HG03025 (cell line): ENCODE results near the gene RTKN2.

Experiments used
- ATAC-seq: cut with Tn5 transposase; IDR thresholded peaks from one replicate; pipeline ENCODE4 v1.9.1; 2021; ENCODE audit warnings: mild to moderate bottlenecking, moderate library complexity; ENCODE audit not compliant: unreplicated experiment, low FRiP score

RTKN2 gene

DNA sequence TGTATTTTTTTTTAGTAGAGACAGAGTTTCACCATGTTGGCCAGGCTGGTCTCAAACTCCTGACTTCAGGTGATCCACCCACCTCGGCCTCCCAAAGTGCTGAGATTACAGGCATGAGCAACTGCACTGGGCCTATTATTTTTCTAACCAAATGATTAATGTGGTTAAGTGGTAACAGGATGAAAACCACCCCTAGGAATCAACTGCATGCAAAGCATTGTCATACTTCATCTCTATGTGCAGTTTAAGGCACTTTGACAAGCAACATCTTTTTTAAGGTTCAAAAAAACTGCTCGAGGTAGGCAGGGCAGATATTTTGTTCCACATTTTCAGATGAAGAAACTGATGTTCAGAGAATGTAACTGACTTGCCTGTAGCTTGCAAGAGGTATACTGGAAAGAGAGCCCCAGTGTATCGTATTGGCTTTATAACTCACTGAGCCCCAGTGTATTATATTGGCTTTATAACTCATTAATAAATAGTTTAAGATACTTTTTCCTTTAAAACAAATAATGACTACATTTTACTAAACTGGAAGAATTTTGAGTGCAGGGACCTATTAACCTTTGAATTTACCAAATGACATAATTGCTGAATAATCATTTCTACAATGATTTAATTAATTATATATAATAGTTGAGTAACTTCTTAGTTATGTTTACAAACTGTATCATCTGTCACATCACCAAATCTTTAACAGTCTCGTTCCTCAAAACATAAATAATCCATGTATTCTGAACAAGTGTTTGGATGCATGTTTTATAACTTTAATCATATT lies 38.1 kb downstream of the RTKN2 start:
- no peak for ATAC-seq

DNA sequence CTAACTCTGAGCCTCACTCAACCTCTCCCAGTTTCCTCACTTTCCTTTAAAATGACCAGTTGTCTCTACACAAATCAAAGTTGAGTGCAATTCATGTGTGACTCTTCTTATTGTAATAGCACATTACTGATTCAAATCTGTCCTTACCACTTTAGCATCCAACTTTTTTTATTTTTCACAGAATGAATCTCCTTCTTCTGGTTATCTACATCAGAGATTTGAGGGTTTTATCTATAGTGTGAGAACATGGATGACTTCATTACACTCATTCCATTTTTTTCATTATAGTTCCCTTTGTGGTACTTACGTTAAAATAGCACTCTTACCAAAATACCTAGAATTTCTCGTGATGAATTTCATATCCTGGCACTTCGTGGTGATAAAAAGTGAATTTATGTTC lies 43.3 kb downstream of the RTKN2 start:
- ATAC-seq: no peak

- ATAC-seq: no peak
These were observed 44.0 kb downstream of the RTKN2 start for GRCh38 chr10:62224606-62225005.

DNA sequence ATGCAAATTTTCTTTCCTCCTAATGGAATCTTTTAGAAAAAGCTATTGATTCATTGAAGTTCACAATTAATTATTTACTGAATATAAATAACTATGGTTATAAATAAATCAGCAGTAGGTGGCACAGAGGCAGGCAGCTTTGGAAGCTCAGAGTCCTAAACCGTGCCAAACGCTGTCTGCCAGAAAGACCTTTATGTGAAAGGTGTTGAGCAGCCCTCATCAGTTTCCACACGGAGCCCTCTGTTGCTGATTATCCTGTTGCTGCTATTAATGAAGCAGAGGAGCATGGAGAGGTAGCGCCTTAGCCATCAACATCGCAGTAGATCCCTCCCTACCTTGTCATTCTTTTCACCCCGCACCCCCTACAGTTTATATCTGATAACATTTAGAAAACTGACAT lies 51.0 kb downstream of the RTKN2 start:
- ATAC-seq: no peak

GRCh38 chr10:62214364-62214874 lies 54.2 kb downstream of the RTKN2 start:
- ATAC-seq: no peak

- ATAC-seq: no peak
These were observed 62.8 kb downstream of the RTKN2 start for GRCh38 chr10:62205750-62206399.

GRCh38 chr10:62199584-62199983 lies 69.1 kb downstream of the RTKN2 start:
- no peak for ATAC-seq

DNA sequence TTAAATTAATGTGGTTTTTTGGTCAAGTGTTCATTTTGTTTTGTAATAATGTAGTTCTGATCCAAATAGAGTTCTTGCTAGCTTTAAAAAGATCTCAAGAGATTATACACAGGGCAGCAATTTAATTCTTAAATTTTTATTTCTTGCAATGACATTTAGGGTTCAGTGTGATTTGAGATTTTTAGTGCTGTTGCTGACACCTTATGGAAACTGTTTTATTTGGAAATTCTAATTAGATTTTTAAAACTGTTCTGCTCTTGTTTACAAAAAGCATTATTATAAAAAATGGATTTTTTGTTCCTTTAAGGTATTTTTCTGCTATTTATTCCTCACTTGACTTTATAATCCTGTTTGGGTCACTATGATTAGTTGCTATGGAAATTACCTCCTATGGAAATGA lies 72.1 kb downstream of the RTKN2 start:
- ATAC-seq: no peak

- ATAC-seq: no peak
These were observed 73.0 kb downstream of the RTKN2 start for GRCh38 chr10:62195675-62195926.

DNA sequence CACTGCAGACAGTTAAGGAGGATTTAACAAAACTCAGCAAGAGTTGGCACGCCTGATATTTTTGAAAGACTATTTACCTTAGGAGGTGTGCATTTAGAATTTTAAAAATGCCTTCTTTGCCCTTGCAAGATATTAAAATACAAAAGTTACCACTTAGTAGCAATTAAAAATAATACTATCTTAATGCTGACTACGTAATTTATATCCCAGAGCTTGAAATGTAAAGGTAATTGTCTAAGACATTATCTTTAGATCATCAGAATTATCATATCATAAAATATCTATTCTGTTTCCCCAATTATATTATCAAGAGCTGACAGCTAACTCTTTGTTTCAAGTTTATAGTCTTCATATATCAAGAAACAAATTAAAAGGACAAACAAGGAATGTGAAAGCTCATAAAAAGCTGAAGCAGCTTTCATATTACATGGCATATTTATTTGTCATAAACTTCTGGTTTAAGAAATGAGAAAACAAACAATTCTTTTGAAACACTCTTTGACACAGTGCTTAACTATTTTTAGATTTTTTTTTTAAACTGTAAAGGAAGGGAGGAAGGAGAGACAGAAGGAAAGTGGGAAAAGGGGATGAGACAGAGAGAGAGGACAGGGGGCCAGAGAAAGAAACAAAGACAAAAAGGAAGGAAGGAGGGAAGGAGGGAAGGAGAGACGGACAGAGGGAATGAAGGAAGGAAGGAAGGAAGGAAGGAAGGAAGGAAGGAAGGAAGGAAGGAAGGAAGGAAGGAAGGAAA lies 73.5 kb downstream of the RTKN2 start:
- ATAC-seq: no peak

- no peak for ATAC-seq
These were observed 75.2 kb downstream of the RTKN2 start for GRCh38 chr10:62193479-62193878.

- no peak for ATAC-seq
These were observed 79.5 kb downstream of the RTKN2 start for GRCh38 chr10:62189131-62189530.

GRCh38 chr10:62188021-62188616 lies 80.5 kb downstream of the RTKN2 start:
- no peak for ATAC-seq

DNA sequence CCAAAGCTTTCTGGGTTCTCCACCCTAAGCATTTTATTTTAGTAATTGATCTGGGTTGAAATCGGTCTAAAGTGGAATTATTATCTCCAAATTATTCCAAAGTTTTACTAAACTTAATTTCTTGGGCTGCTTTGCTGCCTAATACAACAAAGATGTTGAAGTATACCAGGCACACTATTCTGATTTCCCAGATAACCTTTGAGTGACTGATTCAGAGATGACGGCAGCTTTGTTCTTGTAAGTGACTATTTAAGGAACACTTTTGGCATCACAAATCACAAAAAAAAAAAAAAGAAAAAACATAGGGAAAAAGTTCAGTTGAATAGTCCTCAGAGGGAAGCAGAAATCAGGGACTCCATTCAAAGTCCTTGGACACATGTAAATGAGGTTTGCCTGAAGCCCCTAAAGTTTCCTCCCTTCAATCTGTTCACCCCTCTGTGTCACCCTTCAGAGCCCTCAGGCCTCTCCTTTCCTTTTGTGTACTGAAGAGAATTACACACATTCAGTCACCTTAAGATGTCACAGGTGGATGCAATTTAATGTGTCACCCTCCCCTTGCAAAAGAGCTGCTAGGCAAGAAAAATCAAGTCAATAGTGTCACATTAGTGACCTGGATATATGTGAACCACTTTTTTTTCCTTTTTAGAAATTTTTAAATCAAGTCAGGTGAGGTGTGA lies 81.5 kb downstream of the RTKN2 start:
- no peak for ATAC-seq

GRCh38 chr10:62185919-62186692 lies 82.5 kb downstream of the RTKN2 start:
- ATAC-seq: no peak

DNA sequence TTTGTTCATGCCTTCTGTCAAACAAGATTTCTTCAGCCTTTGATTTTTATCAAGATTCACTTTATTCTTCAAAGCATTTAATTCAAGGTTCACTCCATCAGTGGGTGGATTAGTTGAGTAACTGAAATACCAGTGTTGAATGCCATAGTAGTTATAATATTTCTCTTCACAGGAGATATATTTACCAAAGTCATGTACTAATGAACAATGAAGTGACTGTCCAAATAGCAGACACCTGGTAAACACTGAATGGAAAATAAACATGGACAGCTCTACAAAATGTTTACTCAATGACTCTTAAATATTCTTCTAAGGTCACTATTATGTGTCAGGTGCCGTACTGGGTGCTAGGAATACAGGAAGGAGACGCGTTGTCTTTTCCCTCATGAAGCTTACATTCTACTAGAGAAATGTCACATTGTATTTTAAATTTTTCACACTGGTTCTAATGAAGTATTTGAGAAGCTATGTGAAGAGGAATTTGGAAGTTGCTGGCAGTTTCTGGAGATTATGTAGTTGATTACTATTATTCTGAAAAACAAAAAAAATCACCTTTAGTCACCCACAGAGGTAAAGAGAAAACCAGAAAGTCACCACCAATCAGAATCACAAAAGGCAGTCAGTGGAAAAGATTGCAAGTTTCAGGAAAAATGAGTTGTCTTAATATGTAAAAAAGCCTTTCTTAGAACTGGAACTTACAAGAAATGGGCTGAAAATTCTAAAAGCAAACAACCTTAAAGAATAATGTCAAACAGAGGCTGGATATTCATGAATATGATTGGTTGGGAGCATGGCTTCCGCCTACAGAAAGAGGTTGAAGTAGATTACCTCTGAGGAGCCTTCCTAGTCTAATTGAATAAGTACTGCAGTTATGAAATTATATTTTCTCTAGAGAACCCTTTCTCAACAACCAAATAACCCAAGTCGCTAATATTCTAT lies 84.5 kb downstream of the RTKN2 start:
- no peak for ATAC-seq

DNA sequence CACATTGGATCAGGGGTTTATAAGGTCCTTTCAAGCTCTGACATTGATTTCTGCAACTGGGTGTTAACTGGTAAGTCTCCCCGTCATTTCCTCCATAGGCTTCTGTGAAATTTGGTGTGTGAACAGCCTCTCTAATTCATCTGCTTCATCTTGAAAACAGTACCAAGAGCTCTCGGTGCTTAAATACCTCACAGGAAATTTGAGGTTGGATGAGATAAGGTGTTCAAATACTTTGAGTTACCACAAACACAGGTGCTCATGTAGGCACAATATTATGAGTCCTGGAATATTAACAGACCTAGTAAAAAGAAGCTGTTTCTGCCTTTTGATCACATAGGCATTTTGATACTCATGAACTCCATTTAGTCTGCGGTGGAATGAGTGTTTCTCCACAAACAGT lies 85.2 kb downstream of the RTKN2 start:
- peak; percentile 64 for ATAC-seq

DNA sequence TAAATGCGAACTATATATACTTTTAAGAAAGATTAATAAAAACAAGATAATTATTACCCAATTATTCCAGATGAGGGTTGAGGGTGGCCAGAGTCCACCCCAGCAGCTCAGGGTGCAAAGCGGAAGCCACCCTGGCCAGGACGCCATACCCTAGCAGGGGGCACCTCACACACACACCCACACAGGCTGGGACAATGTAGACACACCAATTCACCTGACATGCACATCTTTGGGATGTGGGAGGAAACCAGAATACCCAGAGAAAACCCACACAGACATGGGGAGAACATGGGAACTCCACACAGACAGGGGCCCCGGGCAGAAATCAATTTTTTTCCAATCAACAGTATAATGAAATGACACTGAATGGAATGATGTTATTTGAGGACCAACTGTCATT lies 86.0 kb downstream of the RTKN2 start:
- no peak for ATAC-seq

DNA sequence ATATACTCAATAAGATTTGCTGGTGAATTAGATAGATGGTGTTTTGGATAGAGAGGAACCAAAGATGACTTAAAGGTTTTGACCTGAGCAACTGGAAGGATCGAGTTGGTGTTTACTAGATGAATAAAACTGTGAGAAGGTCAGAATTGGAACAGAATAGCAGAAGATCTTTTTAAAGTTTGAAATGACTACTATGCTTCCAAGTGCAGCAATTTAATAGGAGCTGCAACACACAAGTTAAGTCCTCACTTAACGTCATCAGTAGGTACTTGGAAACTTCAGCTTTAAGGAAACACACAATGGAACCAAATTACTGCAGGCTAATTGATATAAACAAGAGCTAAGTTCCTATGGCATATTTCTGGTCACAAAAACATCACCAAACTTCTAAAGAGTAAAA lies 86.5 kb downstream of the RTKN2 start:
- ATAC-seq: no peak
